HG03280 (cell line): Measurements from ENCODE around the gene RBMS3.
"Not testable (repeated sequence)": the region's sequence is repeated elsewhere in the genome, so short reads cannot be mapped to it uniquely, and the experiment has no call there.

ENCODE experiments used
- ATAC-seq: cut with Tn5 transposase; IDR thresholded peaks from one replicate; pipeline ENCODE4 v1.9.1; 2021; ENCODE audit warnings: mild to moderate bottlenecking, moderate library complexity; ENCODE audit not compliant: unreplicated experiment

The RBMS3 gene

GRCh38 chr3:29310865-29311264 is 30.0 kb downstream of the RBMS3 start:
- no peak for ATAC-seq

GRCh38 chr3:29311795-29312194 is 30.9 kb downstream of the RBMS3 start:
- ATAC-seq = no peak

- ATAC-seq = no peak
Observed at GRCh38 chr3:29312395-29312794, 31.5 kb downstream of the RBMS3 start.

GRCh38 chr3:29312960-29313452 is 32.1 kb downstream of the RBMS3 start:
- no peak for ATAC-seq

GRCh38 chr3:29313981-29314726 is 33.3 kb downstream of the RBMS3 start:
- ATAC-seq = no peak

GRCh38 chr3:29314727-29315088 is 33.8 kb downstream of the RBMS3 start:
- no peak for ATAC-seq

- no peak for ATAC-seq
Observed at GRCh38 chr3:29317659-29318173, 36.8 kb downstream of the RBMS3 start.

GRCh38 chr3:29318251-29318650 is 37.4 kb downstream of the RBMS3 start:
- no peak for ATAC-seq

- ATAC-seq = peak; percentile 57
Observed at GRCh38 chr3:29319262-29319661, 38.4 kb downstream of the RBMS3 start.

GRCh38 chr3:29319798-29320197 is 38.9 kb downstream of the RBMS3 start:
- no peak for ATAC-seq

GRCh38 chr3:29322586-29322985 is 41.7 kb downstream of the RBMS3 start:
- ATAC-seq = no peak

- ATAC-seq = peak; percentile 97
Observed at GRCh38 chr3:29324180-29324651, 43.3 kb downstream of the RBMS3 start.

GRCh38 chr3:29326540-29326939 is 45.7 kb downstream of the RBMS3 start:
- not testable (repeated sequence) for ATAC-seq

- ATAC-seq = no peak
Observed at GRCh38 chr3:29329986-29330890, 49.4 kb downstream of the RBMS3 start.

- no peak for ATAC-seq
Observed at GRCh38 chr3:29331035-29331434, 50.2 kb downstream of the RBMS3 start.

- ATAC-seq = no peak
Observed at GRCh38 chr3:29331456-29332194, 50.8 kb downstream of the RBMS3 start.

- no peak for ATAC-seq
Observed at GRCh38 chr3:29332195-29332637, 51.3 kb downstream of the RBMS3 start.

- ATAC-seq = no peak
Observed at GRCh38 chr3:29333576-29333975, 52.7 kb downstream of the RBMS3 start.

GRCh38 chr3:29334706-29335105 is 53.8 kb downstream of the RBMS3 start:
- no peak for ATAC-seq

GRCh38 chr3:29335438-29335837 is 54.6 kb downstream of the RBMS3 start:
- no peak for ATAC-seq

- no peak for ATAC-seq
Observed at GRCh38 chr3:29335943-29336342, 55.1 kb downstream of the RBMS3 start.
